Panc1 (cell line): Measurements from ENCODE around the gene CDK14.

Source experiments
- CTCF ChIP-seq: fragments of 450-650 bp; IDR thresholded peaks from 2 replicates; pipeline ENCODE4 v1.5.1; 2017; ENCODE audit warnings: mild to moderate bottlenecking
- POLR2AphosphoS5 ChIP-seq: IDR thresholded peaks from 2 replicates; pipeline ENCODE4 v1.6.1; 2012; ENCODE audit warnings: mild to moderate bottlenecking, low read depth, low read length, moderate library complexity
- REST ChIP-seq, 2 experiments: IDR thresholded peaks; 2 replicates each; pipeline ENCODE4 v1.6.1; 2011 to 2012; ENCODE audit warnings: low read depth in 2 of 2, control low read depth in 1 of 2, low read length in 1 of 2, mild to moderate bottlenecking in 1 of 2, moderate library complexity in 1 of 2; ENCODE audit not compliant: insufficient read depth in 1 of 2
- SIN3A ChIP-seq: IDR thresholded peaks from 2 replicates; pipeline ENCODE4 v1.6.1; 2012; ENCODE audit warnings: low read depth, mild to moderate bottlenecking, low read length, moderate library complexity, borderline replicate concordance; ENCODE audit not compliant: insufficient read depth
- TCF7L2 ChIP-seq: IDR thresholded peaks from 2 replicates; pipeline ENCODE4 v1.6.1; 2011; ENCODE audit warnings: mild to moderate bottlenecking, low read depth, low read length, inconsistent platforms

- no peak for TF ChIP-seq CTCF
- no peak for TF ChIP-seq POLR2AphosphoS5
- TF ChIP-seq REST (IDR thresholded peaks at IDR 0.05; ENCODE audit: insufficient read depth in 1 of 2, low read depth in 2 of 2, low read length in 1 of 2) = no peak
- no peak for TF ChIP-seq TCF7L2
- no peak for TF ChIP-seq SIN3A
Measured at GRCh38 chr7:90877201-90877600, 281.1 kb downstream of the CDK14 start.
